Endodermal cell (in vitro differentiated cells): Measurements from ENCODE around the gene PRORP. TPM values are rescaled to one million over a fixed set of nuclear protein-coding genes. Genes with fewer than 3 reads are reported as not detected.

Experiments used
- DNase-seq: peaks from one replicate; pipeline ENCODE4 v3.0.0-alpha.2; 2017
- H3K27ac ChIP-seq: 2 replicates; pipeline ENCODE4 v1.5.1; 2013; ENCODE audit warnings: mild to moderate bottlenecking, low read depth, low read length, moderate library complexity
- H3K27me3 ChIP-seq: 2 replicates; pipeline ENCODE4 v1.6.1; 2013; ENCODE audit warnings: mild to moderate bottlenecking, low read length, moderate library complexity; ENCODE audit not compliant: insufficient read depth, control insufficient read depth, poor library complexity, severe bottlenecking
- H3K36me3 ChIP-seq: 2 replicates; pipeline ENCODE4 v1.7.0; 2013; ENCODE audit warnings: mild to moderate bottlenecking, low read length, moderate library complexity; ENCODE audit not compliant: control insufficient read depth, insufficient read depth
- H3K4me1 ChIP-seq: one replicate; pipeline ENCODE4 v1.7.0; 2013; ENCODE audit warnings: low read length; ENCODE audit not compliant: control insufficient read depth, insufficient read depth
- H3K4me3 ChIP-seq: 2 replicates; pipeline ENCODE4 v1.5.1; 2013; ENCODE audit warnings: mild to moderate bottlenecking, low read length, moderate library complexity
- H3K9ac ChIP-seq: 2 replicates; pipeline ENCODE4 v1.6.1; 2013; ENCODE audit warnings: mild to moderate bottlenecking, low read length, moderate library complexity; ENCODE audit not compliant: poor library complexity, severe bottlenecking; ENCODE audit errors: extremely low read depth
- H3K9me3 ChIP-seq: 2 replicates; pipeline ENCODE4 v1.6.1; 2013; ENCODE audit warnings: mild to moderate bottlenecking, low read length, moderate library complexity; ENCODE audit not compliant: control insufficient read depth
- H3K27ac Mint-ChIP-seq: 2 replicates; pipeline ENCODE4 v1.8.0; 2020; ENCODE audit warnings: mixed read lengths
- H3K27me3 Mint-ChIP-seq: 2 replicates; pipeline ENCODE4 v1.8.0; 2021; ENCODE audit warnings: mild to moderate bottlenecking, mixed read lengths; ENCODE audit not compliant: insufficient read depth
- H3K36me3 Mint-ChIP-seq: 2 replicates; pipeline ENCODE4 v1.8.0; 2020; ENCODE audit warnings: low read depth, mixed read lengths
- H3K4me1 Mint-ChIP-seq: 2 replicates; pipeline ENCODE4 v1.8.0; 2020; ENCODE audit warnings: mixed read lengths
- H3K4me3 Mint-ChIP-seq: 2 replicates; pipeline ENCODE4 v1.8.0; 2020; ENCODE audit warnings: mild to moderate bottlenecking, moderate library complexity, mixed read lengths
- H3K9me3 Mint-ChIP-seq: 2 replicates; pipeline ENCODE4 v1.8.0; 2020; ENCODE audit warnings: mild to moderate bottlenecking, mixed read lengths
- WGBS, 2 experiments: methylation state at CpG; one replicate each; pipeline versions ENCODE4 v1.1.5 to v1.1.7; 2013; ENCODE audit warnings: missing lambda C conversion rate in 2 of 2, mixed read lengths in 1 of 2; ENCODE audit not compliant: insufficient coverage in 1 of 2, insufficient read length in 1 of 2; 5-methylcytosine and 5-hydroxymethylcytosine counted together
- total RNA-seq, 2 donors: library from RNA; stranded (reverse); fragmentation: NEBNext Ultra II Directional in 1 of 2; extraction: Animal tissue kit (Norgen Biotek cat#: 25700) in 1 of 2; gene quantifications; 2 replicates in 1 of 2; 3 replicates in 1 of 2; pipeline ENCODE4 v1.2.1, GENCODE V29; 2021
- TF ChIP-seq, protein P1 (sequence below): fragments of 200-600 bp; sonication (generic); conservative IDR thresholded peaks from 2 replicates; pipeline ENCODE4 v1.5.0; 2021; ENCODE audit warnings: antibody characterized with exemption, mild to moderate bottlenecking

PRORP gene
- total RNA-seq, 2 donors from 2014 or later = 45.6 to 57.2 TPM

DNA sequence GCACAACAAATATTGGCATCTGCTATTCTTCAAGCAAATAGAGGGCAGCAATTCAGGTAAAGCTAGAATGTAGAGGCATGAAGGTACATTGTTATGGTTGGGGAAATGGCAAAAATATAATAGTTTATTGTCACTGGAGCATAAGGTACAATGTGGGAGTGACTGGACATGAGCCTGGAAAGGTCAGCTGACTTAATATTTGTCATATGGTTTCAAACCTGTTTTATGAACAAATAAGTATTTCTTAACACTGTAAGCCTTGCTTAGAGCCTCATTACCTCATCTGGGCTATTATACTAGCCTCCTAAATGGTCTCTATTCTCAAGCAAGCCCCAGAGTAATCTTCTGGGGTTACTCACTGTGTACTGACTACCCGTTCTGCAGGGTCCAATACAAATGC lies 42.6 kb upstream of the PRORP start:
- H3K27me3 ChIP-seq = no peaks in the 10 kb centered on the region
- H3K36me3 ChIP-seq = peaks cover 73% of the 10 kb centered on the region
- Mint-ChIP-seq H3K4me3 (no peak overlapping the region), H3K27ac (no peak overlapping the region), H3K4me1 (no peaks in the 10 kb centered on the region), H3K36me3 (peaks cover 53% of the 10 kb centered on the region), H3K9me3 (no peaks in the 10 kb centered on the region), H3K27me3 (no peaks in the 10 kb centered on the region)
- no peak for DNase-seq
- WGBS, 2 experiments = 83 to 100% methylated on average over 1 of the region's 1 CpG
- H3K9ac ChIP-seq = no peak overlapping the region
- no peak overlapping the region for H3K4me3 ChIP-seq
- peaks cover 6% of the 10 kb centered on the region for H3K9me3 ChIP-seq
- no peak overlapping the region for H3K27ac ChIP-seq
- TF ChIP-seq, protein P1, sequence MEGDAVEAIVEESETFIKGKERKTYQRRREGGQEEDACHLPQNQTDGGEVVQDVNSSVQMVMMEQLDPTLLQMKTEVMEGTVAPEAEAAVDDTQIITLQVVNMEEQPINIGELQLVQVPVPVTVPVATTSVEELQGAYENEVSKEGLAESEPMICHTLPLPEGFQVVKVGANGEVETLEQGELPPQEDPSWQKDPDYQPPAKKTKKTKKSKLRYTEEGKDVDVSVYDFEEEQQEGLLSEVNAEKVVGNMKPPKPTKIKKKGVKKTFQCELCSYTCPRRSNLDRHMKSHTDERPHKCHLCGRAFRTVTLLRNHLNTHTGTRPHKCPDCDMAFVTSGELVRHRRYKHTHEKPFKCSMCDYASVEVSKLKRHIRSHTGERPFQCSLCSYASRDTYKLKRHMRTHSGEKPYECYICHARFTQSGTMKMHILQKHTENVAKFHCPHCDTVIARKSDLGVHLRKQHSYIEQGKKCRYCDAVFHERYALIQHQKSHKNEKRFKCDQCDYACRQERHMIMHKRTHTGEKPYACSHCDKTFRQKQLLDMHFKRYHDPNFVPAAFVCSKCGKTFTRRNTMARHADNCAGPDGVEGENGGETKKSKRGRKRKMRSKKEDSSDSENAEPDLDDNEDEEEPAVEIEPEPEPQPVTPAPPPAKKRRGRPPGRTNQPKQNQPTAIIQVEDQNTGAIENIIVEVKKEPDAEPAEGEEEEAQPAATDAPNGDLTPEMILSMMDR = no peak
- H3K4me1 ChIP-seq = no peaks in the 10 kb centered on the region

DNA sequence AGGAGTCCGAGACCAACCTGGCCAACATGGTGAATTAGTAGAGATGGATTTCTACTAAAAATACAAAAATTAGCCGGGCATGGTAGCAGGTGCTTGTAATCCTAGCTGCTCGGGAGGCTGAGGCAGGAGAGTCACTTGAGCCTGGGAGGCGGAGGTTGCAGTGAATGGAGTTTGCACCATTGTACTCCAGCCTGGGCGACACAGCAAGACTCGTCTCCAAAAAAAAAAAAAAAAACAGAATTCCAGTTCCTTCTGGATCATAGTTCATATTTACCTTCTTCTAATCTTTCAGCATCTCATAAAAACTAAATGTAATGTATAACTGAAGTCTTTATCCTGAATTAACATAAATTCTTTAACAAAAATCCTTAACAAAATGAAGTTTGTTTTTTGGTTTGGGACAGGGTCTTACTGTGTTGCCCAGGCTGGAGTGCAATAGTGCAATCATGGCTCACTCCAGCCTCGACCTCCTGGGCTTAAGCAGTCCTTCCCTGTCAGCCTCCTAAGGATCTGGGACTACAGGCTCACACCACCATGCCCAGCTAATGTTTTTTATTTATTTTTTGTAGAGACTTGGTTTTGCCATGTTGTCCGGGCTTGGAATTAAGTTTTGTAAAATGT lies 38.7 kb upstream of the PRORP start:
- Mint-ChIP-seq H3K4me1 (no peaks in the 10 kb centered on the region), H3K9me3 (no peaks in the 10 kb centered on the region), H3K27me3 (no peaks in the 10 kb centered on the region), H3K36me3 (peaks cover 61% of the 10 kb centered on the region), H3K4me3 (no peak overlapping the region), H3K27ac (no peak overlapping the region)
- no peaks in the 10 kb centered on the region for H3K9me3 ChIP-seq
- H3K9ac ChIP-seq = no peak overlapping the region
- no peak overlapping the region for H3K4me3 ChIP-seq
- no peaks in the 10 kb centered on the region for H3K4me1 ChIP-seq
- no peak overlapping the region for H3K27ac ChIP-seq
- WGBS, 2 experiments = 92 to 94% methylated on average over 4 to 8 of the region's 8 CpGs
- TF ChIP-seq, protein P1 = no peak
- no peaks in the 10 kb centered on the region for H3K27me3 ChIP-seq
- H3K36me3 ChIP-seq = peaks cover 81% of the 10 kb centered on the region
- DNase-seq = no peak

DNA sequence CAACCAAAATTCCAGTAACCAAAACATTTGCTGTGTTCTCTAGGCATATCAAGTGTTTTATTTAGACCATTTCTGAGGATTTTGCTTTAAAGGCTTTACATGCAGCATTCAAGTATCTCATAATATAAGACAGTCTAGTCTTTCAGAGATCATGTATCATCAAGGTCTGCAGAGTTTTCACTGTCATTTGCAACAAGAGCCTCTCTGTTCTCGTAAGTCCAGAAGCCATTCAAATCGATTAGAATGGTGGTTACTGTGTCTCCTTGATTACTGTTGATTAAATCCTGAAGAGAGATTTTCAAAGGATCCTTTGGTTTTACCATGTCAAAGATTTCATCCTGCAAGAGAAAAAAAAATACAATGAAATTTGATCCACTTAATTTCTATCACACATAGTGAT lies 36.9 kb upstream of the PRORP start:
- WGBS, 2 experiments = 88 to 100% methylated on average over 2 of the region's 2 CpGs
- DNase-seq = no peak
- Mint-ChIP-seq H3K27me3 (no peaks in the 10 kb centered on the region), H3K4me3 (no peak overlapping the region), H3K36me3 (peaks cover 62% of the 10 kb centered on the region), H3K4me1 (no peaks in the 10 kb centered on the region), H3K9me3 (no peaks in the 10 kb centered on the region), H3K27ac (no peak overlapping the region)
- no peaks in the 10 kb centered on the region for H3K27me3 ChIP-seq
- H3K4me1 ChIP-seq = no peaks in the 10 kb centered on the region
- no peak overlapping the region for H3K9ac ChIP-seq
- TF ChIP-seq, protein P1 = no peak
- peak overlapping the region; percentile 21 for H3K27ac ChIP-seq
- no peak overlapping the region for H3K4me3 ChIP-seq
- H3K9me3 ChIP-seq = peaks cover 7% of the 10 kb centered on the region
- H3K36me3 ChIP-seq = peaks cover 70% of the 10 kb centered on the region
